Activated CD8-positive, alpha-beta memory T cell treated with anti-CD3 and anti-CD28 coated beads, Interleukin-2, amount 50 U/mL, for 24 hours (primary cell): ENCODE measurements around the gene ZSCAN25.
"Not testable (repeated sequence)": the region's sequence is repeated elsewhere in the genome, so short reads cannot be mapped to it uniquely, and the experiment has no call there.

Experiments used
- DNase-seq: peaks from one replicate; pipeline ENCODE4 v3.0.0-alpha.2; 2020; ENCODE audit errors: extremely low read depth

Gene ZSCAN25

DNA sequence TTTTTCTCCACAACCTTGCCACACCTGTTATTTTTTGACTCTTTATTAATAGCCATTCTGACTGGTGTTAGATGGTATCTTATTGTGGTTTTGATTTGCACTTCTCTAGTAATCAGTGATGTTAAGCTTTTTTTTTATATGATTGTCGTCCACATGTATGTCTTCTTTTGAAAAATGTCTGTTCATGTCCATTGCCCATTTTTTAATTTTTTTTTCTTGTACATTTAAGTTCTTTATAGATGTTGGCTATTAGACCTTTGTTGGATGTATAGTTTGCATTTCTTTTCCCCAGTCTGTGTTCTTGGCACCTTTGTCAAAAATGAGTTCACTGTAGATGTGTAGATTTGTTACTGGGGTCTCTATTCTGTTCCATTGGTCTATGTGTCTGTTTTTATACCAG, 28.8 kb downstream of the ZSCAN25 start:
- no peak for DNase-seq

DNA sequence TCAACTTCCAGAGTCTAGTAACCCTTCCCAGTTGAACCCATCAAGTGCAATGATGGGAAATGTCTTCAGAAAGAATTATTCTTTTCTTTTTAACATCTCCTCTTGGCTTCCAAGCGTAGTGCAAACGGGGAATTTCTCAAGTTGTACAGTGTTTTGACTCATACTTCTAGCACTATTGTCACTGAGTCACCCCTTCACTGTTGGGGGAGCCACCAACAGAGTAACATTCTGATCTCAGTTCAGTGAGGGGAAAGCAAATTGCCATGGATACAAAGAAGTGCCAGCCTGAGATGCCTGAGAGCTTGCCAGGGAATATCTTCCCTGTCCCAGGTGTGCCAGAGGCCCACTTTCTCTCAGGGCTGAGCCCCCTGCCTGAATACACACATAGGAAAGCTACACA, 32.1 kb downstream of the ZSCAN25 start:
- DNase-seq = no peak

DNA sequence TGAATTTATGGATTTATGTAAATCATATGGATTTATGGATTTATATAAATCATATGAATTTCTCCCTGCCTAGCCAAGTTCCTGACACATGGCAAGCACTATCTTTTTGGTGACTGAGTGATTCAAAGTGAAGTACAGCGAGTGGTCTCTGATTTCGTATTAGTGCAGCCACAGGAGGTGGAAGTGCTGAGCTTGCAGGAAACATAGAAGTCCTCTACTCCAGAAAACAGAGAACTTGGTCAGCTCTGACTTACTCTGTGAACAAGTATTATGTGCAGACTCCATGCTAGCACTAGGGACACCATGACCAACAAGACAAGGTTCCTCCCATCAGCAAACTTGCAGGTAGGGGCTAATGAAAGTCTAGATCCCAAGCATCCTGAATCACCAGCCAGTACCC, 34.5 kb downstream of the ZSCAN25 start:
- no peak for DNase-seq

DNA sequence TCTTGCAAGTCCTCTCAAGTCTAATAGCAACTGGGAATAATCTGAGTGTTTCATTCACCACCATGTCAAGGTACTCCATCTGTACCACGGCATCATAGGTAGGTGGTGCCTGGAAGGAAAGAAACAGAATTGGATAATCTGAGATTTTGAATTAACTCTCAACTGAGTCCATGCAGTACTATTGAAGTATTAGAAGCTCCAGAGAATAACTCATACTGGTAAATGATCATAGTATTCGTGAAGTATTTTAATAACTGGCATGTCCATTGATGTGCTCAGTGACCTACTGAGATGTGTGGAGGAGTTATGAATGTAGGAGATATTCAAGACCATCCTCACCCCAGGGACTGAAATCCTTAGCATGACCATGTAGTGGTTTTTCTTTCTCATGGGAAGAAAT, 35.9 kb downstream of the ZSCAN25 start:
- no peak for DNase-seq

GRCh38 chr7:99653269-99653668, 36.5 kb downstream of the ZSCAN25 start:
- DNase-seq = not testable (repeated sequence)

- no peak for DNase-seq
Measured at GRCh38 chr7:99653754-99654153, 37.0 kb downstream of the ZSCAN25 start.

DNA sequence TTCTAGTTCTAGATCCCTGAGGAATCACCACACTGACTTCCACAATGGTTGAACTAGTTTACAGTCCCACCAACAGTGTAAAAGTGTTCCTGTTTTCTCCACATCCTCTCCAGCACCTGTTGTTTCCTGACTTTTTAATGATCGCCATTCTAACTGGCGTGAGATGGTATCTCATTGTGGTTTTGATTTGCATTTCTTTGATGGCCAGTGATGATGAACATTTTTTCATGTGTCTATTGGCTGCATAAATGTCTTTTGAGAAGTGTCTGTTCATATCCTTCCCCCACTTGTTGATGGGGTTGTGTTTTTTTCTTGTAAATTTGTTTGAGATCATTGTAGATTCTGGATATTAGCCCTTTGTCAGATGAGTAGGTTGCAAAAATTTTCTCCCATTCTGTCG, 37.9 kb downstream of the ZSCAN25 start:
- DNase-seq = not testable (repeated sequence)

GRCh38 chr7:99657879-99658278, 41.1 kb downstream of the ZSCAN25 start:
- not testable (repeated sequence) for DNase-seq

DNA sequence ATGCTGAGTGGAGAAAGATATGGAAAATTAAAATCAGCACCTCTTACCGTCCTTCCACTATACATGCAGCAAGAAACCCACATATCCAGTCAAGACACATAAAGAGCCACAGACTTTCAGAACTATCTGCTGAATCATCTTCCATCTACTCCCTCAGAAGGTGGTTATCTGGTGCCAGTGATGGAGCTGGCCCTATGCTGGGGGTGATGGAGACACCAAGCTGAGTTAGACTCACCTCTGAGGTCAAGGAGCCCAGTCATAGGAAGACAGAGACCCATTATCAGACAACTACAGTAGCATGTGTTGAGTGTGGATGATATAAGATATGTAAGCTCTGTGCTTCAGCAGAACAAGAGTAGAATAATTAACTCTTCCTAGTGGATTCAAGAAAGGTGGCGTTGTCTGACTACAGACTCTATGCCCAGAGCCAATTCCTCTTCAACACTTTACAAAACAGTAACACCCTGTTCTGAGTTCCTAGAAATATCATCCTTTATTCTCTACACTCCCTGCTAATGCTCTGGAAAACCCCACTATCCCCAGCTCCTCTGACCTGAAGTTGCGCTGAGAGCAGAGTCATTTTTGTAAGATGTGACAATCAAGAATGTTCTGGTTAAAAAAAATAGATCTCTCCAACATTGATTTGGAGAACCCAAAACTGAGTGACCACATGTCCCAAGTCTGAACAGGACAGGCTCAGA, 48.7 kb downstream of the ZSCAN25 start:
- DNase-seq = no peak

DNA sequence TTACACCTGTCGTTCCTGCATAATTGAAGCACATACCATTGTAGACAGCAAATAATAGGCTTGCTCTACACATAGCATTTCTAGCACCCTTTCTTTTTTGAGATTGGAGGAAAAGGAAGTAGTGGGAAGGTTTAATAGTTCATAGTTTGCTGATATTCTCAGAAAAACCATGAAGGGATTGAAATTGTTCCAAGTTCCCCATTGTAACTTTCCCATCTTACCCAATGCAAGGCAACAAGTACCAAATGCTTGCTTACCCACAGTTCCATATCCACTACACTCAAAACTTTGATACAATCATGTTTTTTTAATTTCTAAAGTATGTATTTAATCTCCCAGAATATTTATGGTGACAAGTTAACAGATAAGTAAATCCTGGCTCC, 49.3 kb downstream of the ZSCAN25 start:
- DNase-seq = no peak

GRCh38 chr7:99667179-99667578, 50.4 kb downstream of the ZSCAN25 start:
- no peak for DNase-seq

DNA sequence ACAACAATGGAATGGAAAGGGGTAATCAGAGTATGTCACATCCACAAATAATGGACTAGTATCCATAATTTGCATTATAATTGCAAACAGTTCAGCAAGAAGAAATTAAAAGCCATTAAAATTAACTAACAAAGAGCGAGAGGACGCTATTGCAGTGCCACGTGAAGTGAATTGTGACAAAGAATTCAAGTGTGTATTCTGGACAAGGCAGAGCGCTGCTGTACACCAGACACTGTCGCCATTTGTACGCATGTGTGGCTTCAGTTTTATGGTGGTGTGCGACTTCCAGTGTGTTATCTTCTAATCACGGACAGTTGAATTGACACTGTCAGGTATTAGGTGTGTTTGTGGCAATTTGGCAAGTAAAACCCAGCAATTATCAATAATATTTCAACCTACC, 51.8 kb downstream of the ZSCAN25 start:
- DNase-seq = no peak

- no peak for DNase-seq
Measured at GRCh38 chr7:99669782-99670181, 53.0 kb downstream of the ZSCAN25 start.

- no peak for DNase-seq
Measured at GRCh38 chr7:99672573-99672972, 55.8 kb downstream of the ZSCAN25 start.

GRCh38 chr7:99674995-99675742, 58.4 kb downstream of the ZSCAN25 start:
- no peak for DNase-seq

DNA sequence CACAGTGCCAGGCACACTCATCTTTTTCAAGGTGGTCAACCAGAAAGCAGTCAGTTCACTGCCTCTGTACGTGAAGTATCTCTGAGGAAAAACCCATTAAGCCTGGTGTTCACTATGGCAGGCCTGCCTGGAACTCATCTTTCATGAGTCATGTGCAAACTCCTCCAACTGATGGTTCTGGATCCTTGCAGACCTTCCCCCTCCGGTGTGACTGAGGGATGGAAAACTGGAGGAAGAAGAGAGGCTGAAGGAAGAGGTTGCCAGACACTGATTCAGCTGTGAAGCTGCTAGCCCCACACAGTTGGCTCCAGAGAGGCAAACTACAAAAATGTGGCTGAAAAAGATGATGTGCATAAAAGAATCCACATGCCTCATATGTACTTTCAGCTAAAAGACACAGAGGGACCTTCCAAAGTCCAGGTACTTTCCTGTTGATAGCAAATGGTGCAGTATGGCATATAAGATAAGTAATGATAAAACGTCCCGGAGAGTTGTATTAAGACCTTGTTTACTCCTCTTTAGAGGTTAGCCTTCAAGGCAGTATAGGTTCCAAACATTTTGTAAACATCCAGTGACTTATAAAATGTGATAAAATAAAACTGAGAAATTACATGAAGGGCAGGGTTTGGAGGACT, 60.4 kb downstream of the ZSCAN25 start:
- DNase-seq = no peak

DNA sequence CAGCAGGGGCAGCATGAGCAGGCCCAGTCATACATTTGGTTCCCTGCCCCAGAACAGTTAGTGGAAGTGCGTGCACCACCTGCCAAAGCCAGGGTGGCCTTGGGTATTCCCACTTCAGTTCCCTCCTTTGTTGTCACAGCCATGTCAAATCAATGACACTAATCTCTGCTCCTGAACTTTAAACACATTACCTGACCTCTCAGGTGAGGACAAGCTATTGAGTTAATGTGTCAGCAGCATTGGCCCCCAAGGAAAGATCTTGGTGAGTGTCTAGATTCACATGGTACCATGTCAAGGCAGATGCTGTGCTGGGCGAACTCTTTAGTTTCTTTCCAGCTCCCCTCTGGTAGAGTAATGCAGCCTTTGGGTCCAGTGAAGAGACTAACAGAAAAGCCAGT, 60.9 kb downstream of the ZSCAN25 start:
- DNase-seq = no peak

DNA sequence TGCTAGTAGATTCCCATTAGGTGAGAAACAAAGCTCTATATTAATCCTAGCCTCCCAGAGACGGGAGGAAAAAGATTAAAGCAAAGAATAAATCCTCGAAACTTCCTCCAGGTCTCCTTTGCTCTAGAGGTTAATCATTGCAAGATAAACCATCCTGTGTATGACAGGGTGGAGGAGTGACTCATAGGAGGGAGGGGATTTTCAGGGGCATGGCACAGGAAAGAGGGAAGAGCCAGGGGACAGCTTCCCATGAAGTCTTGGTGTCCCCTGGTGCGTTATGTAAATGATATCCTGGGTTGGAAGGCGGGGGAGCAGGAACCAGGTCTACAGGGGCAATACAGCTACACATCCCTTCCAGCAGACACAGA, 62.3 kb downstream of the ZSCAN25 start:
- DNase-seq = no peak

DNA sequence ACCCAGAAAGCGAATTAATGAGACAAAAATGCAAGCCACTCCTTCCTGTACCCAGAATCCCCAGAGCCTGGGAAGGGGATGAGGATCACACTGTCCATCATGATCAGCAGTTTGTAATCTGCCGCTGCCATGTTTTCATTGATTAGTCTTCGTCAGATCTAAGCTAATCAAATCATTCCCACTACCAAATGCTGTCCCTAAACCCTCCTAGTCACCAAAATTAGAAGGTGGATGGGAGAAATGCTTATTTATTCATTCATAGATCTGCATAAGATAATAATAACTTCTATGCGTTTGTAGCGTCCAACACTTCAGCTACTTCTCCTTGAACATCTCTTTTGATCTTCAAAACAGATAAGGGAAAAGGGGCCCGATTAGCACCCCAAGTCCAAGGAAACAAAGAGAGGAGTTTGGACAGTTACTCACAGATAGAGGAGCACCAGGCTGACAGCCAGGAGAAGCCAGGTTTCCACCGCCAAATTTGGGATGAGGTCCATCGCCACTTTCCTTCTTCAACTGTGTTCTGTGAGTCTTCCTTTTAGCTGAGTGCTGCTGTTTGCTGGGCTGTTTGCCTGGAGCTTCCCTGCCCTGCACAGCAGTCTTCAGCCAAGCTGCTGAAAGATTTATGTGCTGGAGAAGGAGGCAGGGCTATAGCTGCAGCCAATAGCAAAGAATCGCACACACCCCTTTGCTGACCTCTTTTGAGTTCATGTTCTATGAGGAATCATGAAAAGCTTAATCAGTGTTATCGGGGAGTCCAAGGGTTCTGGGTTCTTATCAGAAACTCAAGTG, 62.9 kb downstream of the ZSCAN25 start, which contains the start of gene CYP3A5:
Gene CYP3A5, minus strand, starts transcription at position 597 of the 792 bp plus-strand sequence. Its CDS starts 100 bp downstream, at position 497.
- no peak for DNase-seq
